ENCODE data around the gene ASXL3.

DNA sequence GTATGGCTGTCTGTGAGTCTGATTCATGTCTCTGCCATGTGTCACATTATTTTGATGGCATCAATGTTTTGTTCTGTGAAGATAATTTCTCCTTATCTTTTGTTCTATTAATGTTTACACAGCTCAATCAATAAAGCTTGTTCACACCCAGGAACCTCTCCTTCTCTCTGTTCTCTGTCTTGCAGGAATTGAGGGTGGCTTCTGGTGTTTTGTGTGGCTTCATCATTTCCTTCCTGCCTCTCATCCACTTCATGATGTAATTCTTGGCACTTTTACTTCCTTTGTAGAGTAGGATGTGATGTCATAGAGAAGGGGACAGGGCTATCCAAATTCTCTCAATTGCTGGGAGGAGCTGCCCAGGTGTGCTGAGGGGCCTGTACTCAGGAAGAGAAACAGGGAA lies 27.2 kb downstream of the ASXL3 start:
- TF ChIP-seq EZH2phosphoT487 (IDR thresholded peaks at IDR 0.05; ENCODE audit: borderline replicate concordance, low read length): no peak
- TF ChIP-seq, protein P1, sequence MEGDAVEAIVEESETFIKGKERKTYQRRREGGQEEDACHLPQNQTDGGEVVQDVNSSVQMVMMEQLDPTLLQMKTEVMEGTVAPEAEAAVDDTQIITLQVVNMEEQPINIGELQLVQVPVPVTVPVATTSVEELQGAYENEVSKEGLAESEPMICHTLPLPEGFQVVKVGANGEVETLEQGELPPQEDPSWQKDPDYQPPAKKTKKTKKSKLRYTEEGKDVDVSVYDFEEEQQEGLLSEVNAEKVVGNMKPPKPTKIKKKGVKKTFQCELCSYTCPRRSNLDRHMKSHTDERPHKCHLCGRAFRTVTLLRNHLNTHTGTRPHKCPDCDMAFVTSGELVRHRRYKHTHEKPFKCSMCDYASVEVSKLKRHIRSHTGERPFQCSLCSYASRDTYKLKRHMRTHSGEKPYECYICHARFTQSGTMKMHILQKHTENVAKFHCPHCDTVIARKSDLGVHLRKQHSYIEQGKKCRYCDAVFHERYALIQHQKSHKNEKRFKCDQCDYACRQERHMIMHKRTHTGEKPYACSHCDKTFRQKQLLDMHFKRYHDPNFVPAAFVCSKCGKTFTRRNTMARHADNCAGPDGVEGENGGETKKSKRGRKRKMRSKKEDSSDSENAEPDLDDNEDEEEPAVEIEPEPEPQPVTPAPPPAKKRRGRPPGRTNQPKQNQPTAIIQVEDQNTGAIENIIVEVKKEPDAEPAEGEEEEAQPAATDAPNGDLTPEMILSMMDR (IDR thresholded peaks at IDR 0.05; ENCODE audit: low read depth, low read length, poor library complexity, severe bottlenecking): no peak

Data from DOHH2 (cell line).